Liver (tissue), 9 donors: Measurements from ENCODE around the gene RPS3. TPM values are rescaled to one million over a fixed set of nuclear protein-coding genes. Genes with fewer than 3 reads are reported as not detected.
A peak's percentile ranks its signal among the peaks of the same experiment; 100 is the strongest.

Source experiments
- DNase-seq: peaks from one replicate; pipeline ENCODE4 v3.0.0-alpha.2; 2017; ENCODE audit warnings: low spot score
- H3K27ac ChIP-seq, 2 donors: one replicate each; pipeline ENCODE4 v1.7.0; 2013; ENCODE audit warnings: inconsistent platforms in 2 of 2, low read length in 2 of 2, control low read depth in 1 of 2, low read depth in 1 of 2, mild to moderate bottlenecking in 1 of 2
- H3K27me3 ChIP-seq, 4 donors: one replicate each; pipeline versions ENCODE4 v1.6.1 to v1.7.0; 2013; ENCODE audit warnings: low read length in 3 of 4, inconsistent platforms in 1 of 4, mild to moderate bottlenecking in 1 of 4, moderate library complexity in 1 of 4; ENCODE audit not compliant: control insufficient read depth in 4 of 4, insufficient read depth in 4 of 4
- H3K36me3 ChIP-seq, 4 donors: one replicate each; pipeline versions ENCODE4 v1.6.1 to v1.7.0; 2013; ENCODE audit warnings: low read length in 3 of 4, mild to moderate bottlenecking in 3 of 4, low read depth in 1 of 4, moderate library complexity in 1 of 4; ENCODE audit not compliant: control insufficient read depth in 4 of 4, insufficient read depth in 3 of 4
- H3K4me1 ChIP-seq, 4 donors: one replicate each; pipeline versions ENCODE4 v1.6.1 to v1.7.0; 2013; ENCODE audit warnings: low read length in 3 of 4, mild to moderate bottlenecking in 3 of 4, moderate library complexity in 1 of 4; ENCODE audit not compliant: control insufficient read depth in 4 of 4, insufficient read depth in 4 of 4
- H3K4me3 ChIP-seq, 3 donors: one replicate each; pipeline versions ENCODE4 v1.6.1 to v1.7.0; 2013; ENCODE audit warnings: low read length in 3 of 3, control low read depth in 1 of 3, low read depth in 1 of 3, mild to moderate bottlenecking in 1 of 3
- H3K9ac ChIP-seq, 2 donors: one replicate each; pipeline ENCODE4 v1.7.0; 2013; ENCODE audit warnings: low read length in 2 of 2, mild to moderate bottlenecking in 2 of 2, moderate library complexity in 2 of 2, control low read depth in 1 of 2, low read depth in 1 of 2
- H3K9me3 ChIP-seq, 4 donors: one replicate each; pipeline versions ENCODE4 v1.6.1 to v1.7.0; 2013; ENCODE audit warnings: low read length in 3 of 4; ENCODE audit not compliant: control insufficient read depth in 4 of 4
- ATF3 ChIP-seq: IDR thresholded peaks from 2 replicates; pipeline ENCODE4 v1.6.1; 2016; ENCODE audit warnings: antibody characterized with exemption
- CTCF ChIP-seq: fragments of 150-350 bp; IDR thresholded peaks from 2 replicates; pipeline ENCODE4 v1.5.1; 2017; ENCODE audit warnings: improper control_type of control experiment, low read depth, low read length; ENCODE audit not compliant: missing input control
- EGR1 ChIP-seq, 2 donors: IDR thresholded peaks; 2 replicates each; pipeline ENCODE4 v1.6.1; 2016 to 2018; ENCODE audit warnings: antibody characterized with exemption in 2 of 2, low read depth in 2 of 2
- FOXA2 ChIP-seq: IDR thresholded peaks from 2 replicates; pipeline ENCODE4 v1.6.1; 2016; ENCODE audit warnings: antibody characterized with exemption
- GABPA ChIP-seq, 2 donors: IDR thresholded peaks in 1 of 2; conservative IDR thresholded peaks in 1 of 2; 2 replicates each; pipeline ENCODE4 v1.6.1; 2016; ENCODE audit warnings: antibody characterized with exemption in 2 of 2, mild to moderate bottlenecking in 1 of 2, moderate library complexity in 1 of 2
- HNF4A ChIP-seq, 2 donors: conservative IDR thresholded peaks; 2 replicates each; pipeline ENCODE4 v1.6.1; 2016; ENCODE audit warnings: antibody characterized with exemption in 2 of 2, mild to moderate bottlenecking in 2 of 2
- HNF4G ChIP-seq: IDR thresholded peaks from 2 replicates; pipeline ENCODE4 v1.6.1; 2016; ENCODE audit warnings: antibody characterized with exemption
- MAX ChIP-seq: IDR thresholded peaks from 2 replicates; pipeline ENCODE4 v1.6.1; 2016; ENCODE audit warnings: antibody characterized with exemption
- NR2F2 ChIP-seq: IDR thresholded peaks from 2 replicates; pipeline ENCODE4 v1.6.1; 2016; ENCODE audit warnings: antibody characterized with exemption
- RAD21 ChIP-seq, 2 donors: IDR thresholded peaks; 2 replicates each; pipeline ENCODE4 v1.6.1; 2016; ENCODE audit warnings: antibody characterized with exemption in 2 of 2, mild to moderate bottlenecking in 2 of 2
- SP1 ChIP-seq: IDR thresholded peaks from 2 replicates; pipeline ENCODE4 v1.6.1; 2018; ENCODE audit warnings: antibody characterized with exemption, mild to moderate bottlenecking
- TAF1 ChIP-seq: conservative IDR thresholded peaks from 2 replicates; pipeline ENCODE4 v1.6.1; 2016; ENCODE audit warnings: antibody characterized with exemption, mild to moderate bottlenecking
- ZBTB33 ChIP-seq: IDR thresholded peaks from 2 replicates; pipeline ENCODE4 v1.6.1; 2016; ENCODE audit warnings: antibody characterized with exemption
- WGBS: extraction: QIAGEN DNeasy Blood & Tissue Kit; methylation state at CpG from one replicate; pipeline ENCODE4 v1.1.7; 2013; 5-methylcytosine and 5-hydroxymethylcytosine counted together
- polyA plus RNA-seq, 2 donors: library from polyadenylated mRNA; stranded (reverse) in 1 of 2; unstranded in 1 of 2; fragments of 200-250 nt in 1 of 2; fragments of >200 nt in 1 of 2; fragmentation: Nextera tagmentation in 1 of 2; extraction: Ambion mirVana in 1 of 2; gene quantifications; one replicate each; pipeline versions ENCODE4 v1.2.1 to v1.2.3, GENCODE V29; 2013 to 2015
- total RNA-seq, 2 donors: library from RNA; depleted of rRNA; stranded (reverse); fragments of >200 nt; gene quantifications; one replicate each; pipeline ENCODE4 v1.2.3, GENCODE V29; 2014
- donor health status: healthy.
- donor health status: healthy.
- donor health status: healthy.
- donor health status: healthy.
- donor health status: healthy.

Gene RPS3
- total and polyA plus RNA-seq, 4 donors, result 289 to 1,115 (median 492) TPM

- Histone ChIP-seq H3K9me3 (no peaks in the 10 kb centered on the region), H3K9ac (no peak overlapping the region), H3K4me1 (no peaks in the 10 kb centered on the region), H3K27me3 (no peaks in the 10 kb centered on the region), H3K4me3 (no peak overlapping the region), H3K36me3 (no peaks in the 10 kb centered on the region), H3K27ac (no peak overlapping the region)
- no peak for TF ChIP-seq ATF3
- no peak for TF ChIP-seq ZBTB33
- TF ChIP-seq GABPA (IDR thresholded peaks at IDR 0.05 in 1 of 2, conservative IDR thresholded peaks at IDR 0.05 in 1 of 2), result no peak
- TF ChIP-seq NR2F2, result no peak
- TF ChIP-seq RAD21 (IDR thresholded peaks at IDR 0.05), result peak in 1 of 2 donors; percentile 61
- peak; percentile 41 for TF ChIP-seq CTCF
- DNase-seq, result peak; percentile 71
- 67% methylated on average over 46 of the region's 46 CpGs for WGBS
Measured at GRCh38 chr11:75450826-75451821, 51.8 kb downstream of the RPS3 start.

GRCh38 chr11:75453916-75454655 lies 54.8 kb downstream of the RPS3 start:
- DNase-seq, result no peak
- Histone ChIP-seq H3K27ac (no peak overlapping the region), H3K4me3 (no peak overlapping the region), H3K9me3 (no peaks in the 10 kb centered on the region), H3K4me1 (no peaks in the 10 kb centered on the region), H3K36me3 (no peaks in the 10 kb centered on the region), H3K27me3 (no peaks in the 10 kb centered on the region), H3K9ac (no peak overlapping the region)
- TF ChIP-seq HNF4A (conservative IDR thresholded peaks at IDR 0.05) (no peak), HNF4G (no peak), SP1 (no peak), EGR1 (IDR thresholded peaks at IDR 0.05; ENCODE audit: low read depth in 2 of 2) (no peak), ATF3 (no peak), CTCF (no peak), GABPA (IDR thresholded peaks at IDR 0.05 in 1 of 2, conservative IDR thresholded peaks at IDR 0.05 in 1 of 2) (no peak), MAX (no peak), RAD21 (IDR thresholded peaks at IDR 0.05) (no peak), TAF1 (no peak), FOXA2 (no peak)
- WGBS, result 56% methylated on average over 9 of the region's 9 CpGs
